Measurements from ENCODE around the gene OR10G7. TPM values are rescaled to one million over a fixed set of nuclear protein-coding genes. Genes with fewer than 3 reads are reported as not detected.

Gene OR10G7
- total and polyA plus RNA-seq, 10 of the 15 experiments (the other 5 are each of a cell fraction or from before 2014, with no cell fraction given), result not detected

- BruUV-seq (replicated peaks), result no TSS peak
- ChIA-PET SMC1A (ENCODE audit: uncharacterized antibody, unreplicated experiment) (interaction anchor here (1.4 kb wide), 1 partner anchor 9 kb away, joined by 3 read pairs; no protein-coding TSS in a partner anchor), RAD21 (ENCODE audit: unreplicated experiment) (no interaction called here), CTCF (no interaction called here), POLR2A (no interaction called here)
- H3K4me3 ChIP-seq, result no peak overlapping the region
- intact Hi-C loops (cut with micrococcal nuclease; ENCODE audit: unreplicated experiment) (no loop called here), in situ Hi-C loops (cut with MboI) (loop anchor here (10.0 kb wide), 1 partner anchor 508 kb away; no protein-coding TSS in a partner anchor)
- H3K9me3 ChIP-seq (replicated peaks; ENCODE audit: control insufficient read depth, insufficient read depth, low read length), result no peaks in the 10 kb centered on the region
- H3K9ac ChIP-seq (ENCODE audit: control insufficient read depth, insufficient read depth, low read length), result no peak overlapping the region
- ATAC-seq (no peak), DNase-seq (ENCODE audit: low read depth, low spot score) (no peak), FAIRE-seq (no peak)
- TF ChIP-seq, protein P1, sequence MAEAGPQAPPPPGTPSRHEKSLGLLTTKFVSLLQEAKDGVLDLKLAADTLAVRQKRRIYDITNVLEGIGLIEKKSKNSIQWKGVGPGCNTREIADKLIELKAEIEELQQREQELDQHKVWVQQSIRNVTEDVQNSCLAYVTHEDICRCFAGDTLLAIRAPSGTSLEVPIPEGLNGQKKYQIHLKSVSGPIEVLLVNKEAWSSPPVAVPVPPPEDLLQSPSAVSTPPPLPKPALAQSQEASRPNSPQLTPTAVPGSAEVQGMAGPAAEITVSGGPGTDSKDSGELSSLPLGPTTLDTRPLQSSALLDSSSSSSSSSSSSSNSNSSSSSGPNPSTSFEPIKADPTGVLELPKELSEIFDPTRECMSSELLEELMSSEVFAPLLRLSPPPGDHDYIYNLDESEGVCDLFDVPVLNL (IDR thresholded peaks at IDR 0.05; ENCODE audit: low read depth, low read length), result no peak
- no peak for TF ChIP-seq MXI1 (IDR thresholded peaks at IDR 0.05; ENCODE audit: low read depth, low read length)
- TF ChIP-seq HDAC6 (IDR thresholded peaks at IDR 0.05; ENCODE audit: unreplicated experiment), result no peak
- TF ChIP-seq, protein P2, sequence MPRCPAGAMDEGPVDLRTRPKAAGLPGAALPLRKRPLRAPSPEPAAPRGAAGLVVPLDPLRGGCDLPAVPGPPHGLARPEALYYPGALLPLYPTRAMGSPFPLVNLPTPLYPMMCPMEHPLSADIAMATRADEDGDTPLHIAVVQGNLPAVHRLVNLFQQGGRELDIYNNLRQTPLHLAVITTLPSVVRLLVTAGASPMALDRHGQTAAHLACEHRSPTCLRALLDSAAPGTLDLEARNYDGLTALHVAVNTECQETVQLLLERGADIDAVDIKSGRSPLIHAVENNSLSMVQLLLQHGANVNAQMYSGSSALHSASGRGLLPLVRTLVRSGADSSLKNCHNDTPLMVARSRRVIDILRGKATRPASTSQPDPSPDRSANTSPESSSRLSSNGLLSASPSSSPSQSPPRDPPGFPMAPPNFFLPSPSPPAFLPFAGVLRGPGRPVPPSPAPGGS (IDR thresholded peaks at IDR 0.05; ENCODE audit: borderline replicate concordance, insufficient read depth, low read depth, low read length, poor library complexity, severe bottlenecking), result no peak
- no peak for TF ChIP-seq EED (IDR thresholded peaks at IDR 0.05; ENCODE audit: low read depth)
- no peak for TF ChIP-seq ZSCAN29 (IDR thresholded peaks at IDR 0.05)
- TF ChIP-seq ELK1 (IDR thresholded peaks at IDR 0.05; ENCODE audit: low read depth, low read length), result no peak
- TF ChIP-seq CREM (IDR thresholded peaks at IDR 0.05; ENCODE audit: low read depth), result no peak
- no peak overlapping the region for H3K4me2 ChIP-seq (ENCODE audit: control insufficient read depth, insufficient read depth)
- no peaks in the 10 kb centered on the region for H3K36me3 ChIP-seq (ENCODE audit: control insufficient read depth in 2 of 2, insufficient read depth in 2 of 2, low read length in 1 of 2)
- peaks cover 7% of the 10 kb centered on the region; the same call in 1 of the 2 replicates for H3K4me1 ChIP-seq (ENCODE audit: control insufficient read depth, insufficient read depth, low read length)
- no peaks in the 10 kb centered on the region for H3K79me2 ChIP-seq (ENCODE audit: control insufficient read depth, insufficient read depth, low read length)
- 70% methylated on average over 1 of the region's 1 CpG for WGBS (ENCODE audit: insufficient coverage, insufficient replicate concordance, low lambda C conversion rate, missing lambda C conversion rate)
- no peaks in the 10 kb centered on the region for H4K20me1 ChIP-seq (ENCODE audit: control insufficient read depth, insufficient read depth)
- H3K27ac ChIP-seq (ENCODE audit: control insufficient read depth, insufficient read depth), result no peak overlapping the region
- H2AFZ ChIP-seq (ENCODE audit: control insufficient read depth, low read depth, low read length), result no peak overlapping the region
- peaks cover 2% of the 10 kb centered on the region in 2 experiments; a peak in 2 of 4 replicates for H3K27me3 ChIP-seq (replicated peaks in 1 of 2; ENCODE audit: control insufficient read depth in 2 of 2, insufficient read depth in 2 of 2, low read length in 1 of 2)
Observed at GRCh38 chr11:124077266-124077665, 36.1 kb upstream of the OR10G7 start.
